Activated T-cell treated with anti-CD3 and anti-CD28 coated beads, Interleukin-2, amount 50 U/mL, for 4 hours (primary cell): ENCODE results near the gene CNTNAP4. TPM values are rescaled to one million over a fixed set of nuclear protein-coding genes. Genes with fewer than 3 reads are reported as not detected.

ENCODE experiments used
- ATAC-seq, 2 donors: fragments of 200-7000 bp; cut with Tn5 transposase; one replicate each; pipeline ENCODE4 v1.10.0; 2021
- DNase-seq: peaks from one replicate; pipeline ENCODE4 v3.0.0-alpha.2; 2020
- H3K27me3 Mint-ChIP-seq: one replicate; pipeline ENCODE4 v1.8.0; 2021; ENCODE audit warnings: low read depth, mixed read lengths
- H3K36me3 Mint-ChIP-seq: one replicate; pipeline ENCODE4 v1.8.0; 2022; ENCODE audit warnings: mixed read lengths; ENCODE audit not compliant: insufficient read depth
- H3K4me1 Mint-ChIP-seq: one replicate; pipeline ENCODE4 v1.8.0; 2021; ENCODE audit warnings: low read depth, mixed read lengths
- H3K4me3 Mint-ChIP-seq: one replicate; pipeline ENCODE4 v1.8.0; 2021; ENCODE audit warnings: mild to moderate bottlenecking, moderate library complexity, mixed read lengths
- H3K9me3 Mint-ChIP-seq: one replicate; pipeline ENCODE4 v1.8.0; 2021; ENCODE audit warnings: mixed read lengths
- total RNA-seq, 3 donors: library from RNA; stranded (reverse); gene quantifications; one replicate each; pipeline ENCODE4 v1.2.1, GENCODE V29; 2021

Gene CNTNAP4
- total RNA-seq = not detected

GRCh38 chr16:76276745-76277438 is at the start of gene CNTNAP4:
TSS of gene CNTNAP4 (plus strand) at chr16:76277401. CDS start at chr16:76277663, 262 bp downstream.
- peaks cover 3% of the 10 kb centered on the region for H3K27me3 Mint-ChIP-seq
- no peak within 1 kb of the TSS for H3K4me3 Mint-ChIP-seq
- H3K4me1 Mint-ChIP-seq = no peaks in the 10 kb centered on the region
- DNase-seq (no peak), ATAC-seq (no peak)
- peaks cover 3% of the 10 kb centered on the region for H3K9me3 Mint-ChIP-seq
- H3K36me3 Mint-ChIP-seq = no peaks in the 10 kb centered on the region

- Mint-ChIP-seq H3K4me3 (no peak overlapping the region), H3K36me3 (no peaks in the 10 kb centered on the region), H3K27me3 (no peaks in the 10 kb centered on the region), H3K4me1 (no peaks in the 10 kb centered on the region), H3K9me3 (peaks cover 10% of the 10 kb centered on the region)
- no peak for DNase-seq
- ATAC-seq = no peak
Measured at GRCh38 chr16:76228546-76229146, 48.6 kb upstream of the CNTNAP4 start.

- peaks cover 10% of the 10 kb centered on the region for H3K9me3 Mint-ChIP-seq
- DNase-seq (no peak), ATAC-seq (no peak)
- no peaks in the 10 kb centered on the region for H3K4me1 Mint-ChIP-seq
- no peak overlapping the region for H3K4me3 Mint-ChIP-seq
- H3K27me3 Mint-ChIP-seq = no peaks in the 10 kb centered on the region
- H3K36me3 Mint-ChIP-seq = no peaks in the 10 kb centered on the region
Measured at GRCh38 chr16:76232704-76233103, 44.5 kb upstream of the CNTNAP4 start.

GRCh38 chr16:76235025-76235424 is 42.2 kb upstream of the CNTNAP4 start:
- Mint-ChIP-seq H3K9me3 (peaks cover 6% of the 10 kb centered on the region), H3K4me1 (no peaks in the 10 kb centered on the region), H3K4me3 (no peak overlapping the region), H3K36me3 (no peaks in the 10 kb centered on the region), H3K27me3 (no peaks in the 10 kb centered on the region)
- DNase-seq = no peak
- no peak for ATAC-seq

- ATAC-seq = no peak
- H3K4me3 Mint-ChIP-seq = no peak overlapping the region
- DNase-seq = no peak
- H3K36me3 Mint-ChIP-seq = no peaks in the 10 kb centered on the region
- peaks cover 6% of the 10 kb centered on the region for H3K9me3 Mint-ChIP-seq
- H3K27me3 Mint-ChIP-seq = no peaks in the 10 kb centered on the region
- H3K4me1 Mint-ChIP-seq = no peaks in the 10 kb centered on the region
Measured at GRCh38 chr16:76235426-76235825, 41.8 kb upstream of the CNTNAP4 start.

- H3K4me3 Mint-ChIP-seq = no peak overlapping the region
- H3K9me3 Mint-ChIP-seq = no peaks in the 10 kb centered on the region
- no peaks in the 10 kb centered on the region for H3K4me1 Mint-ChIP-seq
- DNase-seq (no peak), ATAC-seq (no peak)
- no peaks in the 10 kb centered on the region for H3K27me3 Mint-ChIP-seq
- no peaks in the 10 kb centered on the region for H3K36me3 Mint-ChIP-seq
Measured at GRCh38 chr16:76237471-76237870, 39.7 kb upstream of the CNTNAP4 start.

- Mint-ChIP-seq H3K27me3 (no peaks in the 10 kb centered on the region), H3K36me3 (no peaks in the 10 kb centered on the region), H3K4me1 (no peaks in the 10 kb centered on the region), H3K4me3 (no peak overlapping the region), H3K9me3 (peaks cover 3% of the 10 kb centered on the region)
- no peak for ATAC-seq
- no peak for DNase-seq
Measured at GRCh38 chr16:76241755-76242154, 35.4 kb upstream of the CNTNAP4 start.

- no peak for DNase-seq
- no peak for ATAC-seq
- H3K4me1 Mint-ChIP-seq = no peaks in the 10 kb centered on the region
- no peaks in the 10 kb centered on the region for H3K36me3 Mint-ChIP-seq
- H3K9me3 Mint-ChIP-seq = peaks cover 3% of the 10 kb centered on the region
- no peak overlapping the region for H3K4me3 Mint-ChIP-seq
- no peaks in the 10 kb centered on the region for H3K27me3 Mint-ChIP-seq
Measured at GRCh38 chr16:76243620-76244019, 33.6 kb upstream of the CNTNAP4 start.

GRCh38 chr16:76246587-76246986 is 30.6 kb upstream of the CNTNAP4 start:
- Mint-ChIP-seq H3K36me3 (no peaks in the 10 kb centered on the region), H3K4me1 (no peaks in the 10 kb centered on the region), H3K4me3 (no peak overlapping the region), H3K9me3 (peaks cover 3% of the 10 kb centered on the region), H3K27me3 (no peaks in the 10 kb centered on the region)
- no peak for ATAC-seq
- DNase-seq = no peak

- ATAC-seq (no peak), DNase-seq (no peak)
- Mint-ChIP-seq H3K27me3 (no peaks in the 10 kb centered on the region), H3K9me3 (peaks cover 18% of the 10 kb centered on the region), H3K36me3 (no peaks in the 10 kb centered on the region), H3K4me3 (no peak overlapping the region), H3K4me1 (no peaks in the 10 kb centered on the region)
Measured at GRCh38 chr16:76265434-76266045, 11.7 kb upstream of the CNTNAP4 start.

- DNase-seq (no peak), ATAC-seq (no peak)
- H3K9me3 Mint-ChIP-seq = peaks cover 21% of the 10 kb centered on the region
- H3K4me1 Mint-ChIP-seq = no peaks in the 10 kb centered on the region
- no peaks in the 10 kb centered on the region for H3K36me3 Mint-ChIP-seq
- no peaks in the 10 kb centered on the region for H3K27me3 Mint-ChIP-seq
- no peak overlapping the region for H3K4me3 Mint-ChIP-seq
Measured at GRCh38 chr16:76268824-76269223, 8.4 kb upstream of the CNTNAP4 start.

- H3K36me3 Mint-ChIP-seq = no peaks in the 10 kb centered on the region
- ATAC-seq (no peak), DNase-seq (no peak)
- peaks cover 3% of the 10 kb centered on the region for H3K9me3 Mint-ChIP-seq
- H3K27me3 Mint-ChIP-seq = peaks cover 3% of the 10 kb centered on the region
- no peaks in the 10 kb centered on the region for H3K4me1 Mint-ChIP-seq
- H3K4me3 Mint-ChIP-seq = no peak overlapping the region
Measured at GRCh38 chr16:76277460-76278030, 344 bp downstream of the CNTNAP4 start.

GRCh38 chr16:76278086-76278485 is 885 bp downstream of the CNTNAP4 start:
- H3K27me3 Mint-ChIP-seq = peaks cover 3% of the 10 kb centered on the region
- H3K4me1 Mint-ChIP-seq = no peaks in the 10 kb centered on the region
- no peak for ATAC-seq
- DNase-seq = no peak
- H3K36me3 Mint-ChIP-seq = no peaks in the 10 kb centered on the region
- H3K9me3 Mint-ChIP-seq = peaks cover 1% of the 10 kb centered on the region
- H3K4me3 Mint-ChIP-seq = no peak overlapping the region

- DNase-seq (no peak), ATAC-seq (no peak)
- Mint-ChIP-seq H3K4me1 (no peaks in the 10 kb centered on the region), H3K4me3 (no peak overlapping the region), H3K36me3 (no peaks in the 10 kb centered on the region), H3K9me3 (no peaks in the 10 kb centered on the region), H3K27me3 (peaks cover 3% of the 10 kb centered on the region)
Measured at GRCh38 chr16:76278980-76279379, 1.8 kb downstream of the CNTNAP4 start.
